GM12875 (cell line): ENCODE results near the gene FBXO42.

Experiments used
- H3K4me3 ChIP-seq: one replicate; pipeline ENCODE4 v1.5.1; 2011; ENCODE audit warnings: low read depth, low read length, control low read depth
- CTCF ChIP-seq: IDR thresholded peaks from 2 replicates; pipeline ENCODE4 v1.5.1; 2011; ENCODE audit warnings: low read depth, mild to moderate bottlenecking, control low read depth, inconsistent platforms, low read length, moderate library complexity, borderline replicate concordance; ENCODE audit not compliant: insufficient read depth

The FBXO42 gene

GRCh38 chr1:16209847-16210407 lies 142.4 kb downstream of the FBXO42 start:
- no peak for TF ChIP-seq CTCF
- no peak overlapping the region for H3K4me3 ChIP-seq

GRCh38 chr1:16209132-16209846 lies 143.0 kb downstream of the FBXO42 start:
- no peak for TF ChIP-seq CTCF
- H3K4me3 ChIP-seq: no peak overlapping the region

- TF ChIP-seq CTCF: no peak
- no peak overlapping the region for H3K4me3 ChIP-seq
Measured at GRCh38 chr1:16208270-16208987, 143.9 kb downstream of the FBXO42 start.

GRCh38 chr1:16207318-16208269 lies 144.7 kb downstream of the FBXO42 start:
- no peak for TF ChIP-seq CTCF
- peak overlapping the region; percentile 52 for H3K4me3 ChIP-seq

- no peak for TF ChIP-seq CTCF
- H3K4me3 ChIP-seq: peak overlapping the region; percentile 52
Measured at GRCh38 chr1:16206547-16207317, 145.5 kb downstream of the FBXO42 start.

- peak overlapping the region; percentile 38 for H3K4me3 ChIP-seq
- no peak for TF ChIP-seq CTCF
Measured at GRCh38 chr1:16205891-16206546, 146.3 kb downstream of the FBXO42 start.
